Panc1 (cell line): ENCODE results near the gene S100A5. TPM values are rescaled to one million over a fixed set of nuclear protein-coding genes. Genes with fewer than 3 reads are reported as not detected.
"Not testable (repeated sequence)": the region's sequence is repeated elsewhere in the genome, so short reads cannot be mapped to it uniquely, and the experiment has no call there.

Source experiments
- ATAC-seq: fragments of 200-7000 bp; cut with Tn5 transposase; 2 replicates; pipeline ENCODE4 v1.9.1; 2020; ENCODE audit warnings: mild to moderate bottlenecking, moderate library complexity
- Bru-seq: library from RNA; stranded (reverse); fragments of 400-500 nt; gene quantifications from one replicate; lab custom pipeline; 2021; lab: Mats Ljungman, UMichigan
- BruChase-seq, 2 experiments: library from RNA; stranded (reverse); fragments of 400-500 nt; gene quantifications; one replicate each; lab custom pipeline; 2021; lab: Mats Ljungman, UMichigan
- BruUV-seq: library from RNA; stranded (reverse); fragments of 400-500 nt; replicated peaks from 2 replicates; lab custom pipeline; 2021; lab: Mats Ljungman, UMichigan
- CTCF ChIA-PET: fragments of 300-600 bp; sonication (Branson Sonifier 250); formaldehyde crosslinking; loops from one replicate; lab custom pipeline; 2022; ENCODE audit warnings: antibody characterized with exemption; lab: Charles Lee
- POLR2A ChIA-PET: fragments of 300-600 bp; sonication (Branson Sonifier 250); formaldehyde crosslinking; loops from one replicate; lab custom pipeline; 2022; ENCODE audit warnings: antibody characterized with exemption; lab: Charles Lee
- DNase-seq: peaks from one replicate; pipeline ENCODE4 v3.0.0-alpha.2; 2010; ENCODE audit warnings: low read depth, low spot score
- H3K27ac ChIP-seq: 2 replicates; pipeline ENCODE4 v1.5.1; 2011; ENCODE audit warnings: mild to moderate bottlenecking, low read length, inconsistent platforms
- H3K27me3 ChIP-seq: fragments of 200-500 bp; sonication (Bioruptor generic); 2 replicates; pipeline ENCODE4 v1.6.0; 2014; ENCODE audit warnings: low read length, inconsistent platforms; ENCODE audit not compliant: control insufficient read depth, insufficient read depth
- H3K36me3 ChIP-seq: fragments of 200-500 bp; sonication (Bioruptor generic); 2 replicates; pipeline ENCODE4 v1.5.1; 2014; ENCODE audit warnings: inconsistent platforms, mild to moderate bottlenecking, low read length, moderate library complexity; ENCODE audit not compliant: control insufficient read depth, insufficient read depth
- H3K4me1 ChIP-seq: 2 replicates; pipeline ENCODE4 v1.5.1; 2011; ENCODE audit warnings: inconsistent platforms, mild to moderate bottlenecking, low read length, moderate library complexity; ENCODE audit not compliant: control insufficient read depth, insufficient read depth
- H3K4me3 ChIP-seq, 2 experiments: 2 replicates each; pipeline ENCODE4 v1.5.1; 2011 to 2012; ENCODE audit warnings: low read depth in 2 of 2, low read length in 2 of 2, mild to moderate bottlenecking in 2 of 2, inconsistent platforms in 1 of 2, moderate library complexity in 1 of 2
- H3K9me3 ChIP-seq: fragments of 200-500 bp; sonication (Bioruptor generic); 2 replicates; pipeline ENCODE4 v1.5.1; 2014; ENCODE audit warnings: low read depth, mild to moderate bottlenecking, inconsistent platforms, low read length, moderate library complexity; ENCODE audit not compliant: control insufficient read depth, insufficient read depth
- CTCF ChIP-seq: fragments of 450-650 bp; IDR thresholded peaks from 2 replicates; pipeline ENCODE4 v1.5.1; 2017; ENCODE audit warnings: mild to moderate bottlenecking
- POLR2AphosphoS5 ChIP-seq: IDR thresholded peaks from 2 replicates; pipeline ENCODE4 v1.6.1; 2012; ENCODE audit warnings: mild to moderate bottlenecking, low read depth, low read length, moderate library complexity
- REST ChIP-seq, 2 experiments: IDR thresholded peaks; 2 replicates each; pipeline ENCODE4 v1.6.1; 2011 to 2012; ENCODE audit warnings: low read depth in 2 of 2, control low read depth in 1 of 2, low read length in 1 of 2, mild to moderate bottlenecking in 1 of 2, moderate library complexity in 1 of 2; ENCODE audit not compliant: insufficient read depth in 1 of 2
- SIN3A ChIP-seq: IDR thresholded peaks from 2 replicates; pipeline ENCODE4 v1.6.1; 2012; ENCODE audit warnings: low read depth, mild to moderate bottlenecking, low read length, moderate library complexity, borderline replicate concordance; ENCODE audit not compliant: insufficient read depth
- TCF7L2 ChIP-seq: IDR thresholded peaks from 2 replicates; pipeline ENCODE4 v1.6.1; 2011; ENCODE audit warnings: mild to moderate bottlenecking, low read depth, low read length, inconsistent platforms
- in situ Hi-C: cut with HindIII; loops from 2 replicates; pipeline ENCODE4 v1.10.0; 2016; ENCODE audit warnings: low sequenced_read_pairs, low pct_unique_long_range_greater_than_20kb
- intact Hi-C: fragments of 100-400 bp; cut with micrococcal nuclease; formaldehyde crosslinking; loops from one replicate; pipeline ENCODE4 v1.10.0; 2022; ENCODE audit not compliant: unreplicated experiment
- long read RNA-seq: library from polyadenylated mRNA; unstranded; transcript quantifications from one replicate; pipeline ENCODE4 v2.0.0, GENCODE V29; 2021; ENCODE audit not compliant: unreplicated experiment
- polyA plus RNA-seq: library from polyadenylated mRNA; unstranded; fragments of >200 nt; gene quantifications from one replicate; pipeline ENCODE4 v1.2.1, GENCODE V29; 2012; ENCODE audit warnings: missing spikeins; ENCODE audit not compliant: insufficient read length
- total RNA-seq: library from RNA; stranded (reverse); gene quantifications from one replicate; pipeline ENCODE4 v1.2.1, GENCODE V29; 2021; ENCODE audit not compliant: unreplicated experiment

Gene S100A5, protein sequence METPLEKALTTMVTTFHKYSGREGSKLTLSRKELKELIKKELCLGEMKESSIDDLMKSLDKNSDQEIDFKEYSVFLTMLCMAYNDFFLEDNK
- 0.72 TPM for total RNA-seq
- 1.2 TPM for polyA plus RNA-seq
- Bru-seq, nascent RNA = percentile 28 among the genes with signal in this experiment
- percentile 25 among the genes with signal in this experiment for BruChase-seq, experiment 1, labeled RNA remaining after a 2-hour chase
- percentile 25 among the genes with signal in this experiment for BruChase-seq, experiment 2, labeled RNA remaining after a 6-hour chase
- long read RNA-seq = 0 reads

- Histone ChIP-seq H3K27me3 (no peaks in the 10 kb centered on the region), H3K27ac (peak within 1 kb of the TSS; percentile 98), H3K4me3 (no peak within 1 kb of the TSS), H3K9me3 (no peaks in the 10 kb centered on the region), H3K36me3 (no peaks in the 10 kb centered on the region), H3K4me1 (peaks cover 90% of the 10 kb centered on the region)
- TF ChIP-seq CTCF (no peak), TCF7L2 (no peak), REST (IDR thresholded peaks at IDR 0.05; ENCODE audit: insufficient read depth in 1 of 2, low read depth in 2 of 2, low read length in 1 of 2) (no peak), POLR2AphosphoS5 (no peak), SIN3A (no peak)
- ChIA-PET CTCF (interaction anchor here (1.3 kb wide), 1 partner anchor 30 kb away, joined by 3 read pairs; no protein-coding TSS in a partner anchor), POLR2A (interaction anchor here (0.8 kb wide), 1 partner anchor 27 kb away, joined by 3 read pairs; no protein-coding TSS in a partner anchor)
- no TSS peak for BruUV-seq
- DNase-seq (no peak), ATAC-seq (no peak)
- intact Hi-C loops (no loop called here), in situ Hi-C loops (no loop called here)
These were observed at the start of gene S100A5 for GRCh38 chr1:153540394-153541361. S100A5 (minus strand) TSS chr1:153540934; CDS start chr1:153540191, 743 bp downstream.

- DNase-seq (no peak), ATAC-seq (no peak)
- CTCF ChIA-PET = interaction anchor here (0.7 kb wide), 1 partner anchor 377 kb away, joined by 5 read pairs; no protein-coding TSS in a partner anchor
- no peaks in the 10 kb centered on the region for H3K4me1 ChIP-seq
- in situ Hi-C loops = no loop called here
- POLR2A ChIA-PET = interaction anchor here (0.7 kb wide), 1 partner anchor 11 kb away, joined by 4 read pairs; no protein-coding TSS in a partner anchor
- H3K4me3 ChIP-seq = no peak overlapping the region
- intact Hi-C loops = no loop called here
- H3K27me3 ChIP-seq = no peaks in the 10 kb centered on the region
- H3K27ac ChIP-seq = no peak overlapping the region
- TF ChIP-seq REST (IDR thresholded peaks at IDR 0.05; ENCODE audit: insufficient read depth in 1 of 2, low read depth in 2 of 2, low read length in 1 of 2) = no peak
- TF ChIP-seq CTCF = no peak
- TF ChIP-seq TCF7L2 = no peak
- no peaks in the 10 kb centered on the region for H3K36me3 ChIP-seq
- H3K9me3 ChIP-seq = no peaks in the 10 kb centered on the region
- BruUV-seq = no TSS peak
These were observed 47.7 kb upstream of the S100A5 start for GRCh38 chr1:153588482-153588881.

GRCh38 chr1:153588033-153588432 lies 47.3 kb upstream of the S100A5 start:
- H3K4me3 ChIP-seq, intact Hi-C loops, DNase-seq, in situ Hi-C loops, BruUV-seq, H3K27ac ChIP-seq, H3K36me3 ChIP-seq, H3K27me3 ChIP-seq, H3K4me1 ChIP-seq, H3K9me3 ChIP-seq, ATAC-seq: not testable (repeated sequence)
- POLR2A ChIA-PET = interaction anchor here (0.7 kb wide), 1 partner anchor 10 kb away, joined by 4 read pairs; no protein-coding TSS in a partner anchor
- CTCF ChIA-PET = interaction anchor here (0.7 kb wide), 1 partner anchor 378 kb away, joined by 5 read pairs; no protein-coding TSS in a partner anchor
